Measurements from ENCODE around the gene CARD16. TPM values are rescaled to one million over a fixed set of nuclear protein-coding genes. Genes with fewer than 3 reads are reported as not detected.
A peak's percentile ranks its signal among the peaks of the same experiment; 100 is the strongest.
"Not testable (repeated sequence)": the region's sequence is repeated elsewhere in the genome, so short reads cannot be mapped to it uniquely, and the experiment has no call there.

Gene CARD16
- total RNA-seq (2022) (14.0 and 14.4 TPM in 2 replicates), Bru-seq, nascent RNA (percentile 29 among the genes with signal in this experiment), BruChase-seq, experiment 1, labeled RNA remaining after a 6-hour chase (percentile 24 among the genes with signal in this experiment), BruChase-seq, experiment 2, labeled RNA remaining after a 2-hour chase (percentile 23 among the genes with signal in this experiment)
- long read RNA-seq, transcript CARD16-201 (4 exons, 613 nt): major isoform, 15 of 28 reads
- long read RNA-seq, transcript CARD16-202 (3 exons, 686 nt): minor isoform, 7 of 28 reads
- long read RNA-seq, partial matches to known transcripts: 4 of 28 reads
- long read RNA-seq, other reads (novel, unspliced or antisense): 2 of 28 reads

- POLR2A ChIA-PET: interaction anchor here (1.2 to 1.9 kb wide), 4 partner anchors 9 to 77 kb away, joined by 4 to 14 read pairs (median 5); partner anchors contain the start of genes CASP1 and CASP4
- peak within 1 kb of the TSS; percentile 78 for H3K4me3 Mint-ChIP-seq (ENCODE audit: unreplicated experiment)
- H3K36me3 Mint-ChIP-seq (ENCODE audit: insufficient read depth, unreplicated experiment); H3K9me3 Mint-ChIP-seq (ENCODE audit: unreplicated experiment); H3K27me3 Mint-ChIP-seq (ENCODE audit: insufficient read depth, unreplicated experiment); CTCF ChIA-PET; BruUV-seq (replicated peaks): not testable (repeated sequence)
- peak; percentile 83 for DNase-seq (ENCODE audit: unreplicated experiment)
- intact Hi-C loops (cut with micrococcal nuclease): loop anchor here (10.0 kb wide), 1 partner anchor 90 kb away; the partner anchor contains the start of gene CARD18
- peaks cover 64% of the 10 kb centered on the region for H3K4me1 Mint-ChIP-seq (ENCODE audit: insufficient read depth, unreplicated experiment)
- H3K27ac Mint-ChIP-seq (ENCODE audit: low read depth, unreplicated experiment): peak within 1 kb of the TSS; percentile 93
Observed at GRCh38 chr11:105044557-105045524, at the start of gene CARD16. Gene CARD16, minus strand, starts transcription at chr11:105045335. Its CDS starts 38 bp downstream, at chr11:105045297.

- Mint-ChIP-seq H3K4me1 (ENCODE audit: insufficient read depth, unreplicated experiment) (peaks cover 15% of the 10 kb centered on the region), H3K27ac (ENCODE audit: low read depth, unreplicated experiment) (peak overlapping the region; percentile 92), H3K9me3 (ENCODE audit: unreplicated experiment) (no peaks in the 10 kb centered on the region), H3K27me3 (ENCODE audit: insufficient read depth, unreplicated experiment) (no peaks in the 10 kb centered on the region), H3K36me3 (ENCODE audit: insufficient read depth, unreplicated experiment) (no peaks in the 10 kb centered on the region), H3K4me3 (ENCODE audit: unreplicated experiment) (peak overlapping the region; percentile 50)
- intact Hi-C loops (cut with micrococcal nuclease): no loop called here
- DNase-seq (ENCODE audit: unreplicated experiment): peak; percentile 38
- TF ChIP-seq, protein P1, sequence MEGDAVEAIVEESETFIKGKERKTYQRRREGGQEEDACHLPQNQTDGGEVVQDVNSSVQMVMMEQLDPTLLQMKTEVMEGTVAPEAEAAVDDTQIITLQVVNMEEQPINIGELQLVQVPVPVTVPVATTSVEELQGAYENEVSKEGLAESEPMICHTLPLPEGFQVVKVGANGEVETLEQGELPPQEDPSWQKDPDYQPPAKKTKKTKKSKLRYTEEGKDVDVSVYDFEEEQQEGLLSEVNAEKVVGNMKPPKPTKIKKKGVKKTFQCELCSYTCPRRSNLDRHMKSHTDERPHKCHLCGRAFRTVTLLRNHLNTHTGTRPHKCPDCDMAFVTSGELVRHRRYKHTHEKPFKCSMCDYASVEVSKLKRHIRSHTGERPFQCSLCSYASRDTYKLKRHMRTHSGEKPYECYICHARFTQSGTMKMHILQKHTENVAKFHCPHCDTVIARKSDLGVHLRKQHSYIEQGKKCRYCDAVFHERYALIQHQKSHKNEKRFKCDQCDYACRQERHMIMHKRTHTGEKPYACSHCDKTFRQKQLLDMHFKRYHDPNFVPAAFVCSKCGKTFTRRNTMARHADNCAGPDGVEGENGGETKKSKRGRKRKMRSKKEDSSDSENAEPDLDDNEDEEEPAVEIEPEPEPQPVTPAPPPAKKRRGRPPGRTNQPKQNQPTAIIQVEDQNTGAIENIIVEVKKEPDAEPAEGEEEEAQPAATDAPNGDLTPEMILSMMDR (IDR thresholded peaks at IDR 0.05; ENCODE audit: unreplicated experiment): no peak
- ChIA-PET POLR2A (interaction anchor here (1.2 kb wide), 1 partner anchor 13 kb away, joined by 3 read pairs; no protein-coding TSS in a partner anchor), CTCF (interaction anchor here (0.7 kb wide), 1 partner anchor 12 kb away, joined by 3 read pairs; no protein-coding TSS in a partner anchor)
- BruUV-seq (replicated peaks): no TSS peak
Observed at GRCh38 chr11:105092256-105093239, 47.4 kb upstream of the CARD16 start.

DNA sequence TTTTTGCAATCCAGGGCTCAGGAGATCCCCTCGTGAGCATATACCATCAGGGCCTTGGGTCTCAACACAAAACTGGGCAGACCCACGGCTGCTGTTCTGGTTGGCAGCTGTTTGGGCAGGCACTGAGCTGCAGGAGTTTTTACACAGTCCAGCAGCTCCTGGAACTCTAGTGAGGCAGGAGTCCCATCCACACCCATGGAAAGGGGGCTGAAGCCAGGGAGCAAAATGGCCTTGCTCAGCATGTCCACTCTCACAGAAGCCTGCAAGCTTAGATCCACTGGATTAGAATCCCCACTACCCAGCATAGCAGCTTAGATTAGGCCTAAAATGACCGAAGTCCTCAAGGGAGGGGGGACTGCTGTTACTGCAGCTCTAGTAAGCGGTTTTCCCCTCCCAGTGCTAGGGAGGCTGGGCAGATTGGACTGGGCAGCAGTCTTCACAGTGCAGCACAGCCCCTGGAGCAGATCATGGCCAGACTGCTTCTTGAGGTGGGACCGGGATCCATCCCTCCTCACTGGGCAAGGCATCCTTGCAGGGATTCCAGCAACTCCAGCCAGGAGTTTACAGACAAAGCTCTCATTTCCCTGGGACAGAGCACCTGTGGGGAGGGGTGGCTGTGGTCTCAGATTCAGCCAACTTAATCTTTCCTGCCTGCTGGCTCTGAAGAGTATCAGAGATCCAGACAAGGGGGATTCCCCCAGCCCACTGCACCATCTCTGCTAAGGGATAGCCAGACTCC, 36.4 kb upstream of the CARD16 start:
- no peaks in the 10 kb centered on the region for H3K36me3 Mint-ChIP-seq (ENCODE audit: insufficient read depth, unreplicated experiment)

DNA sequence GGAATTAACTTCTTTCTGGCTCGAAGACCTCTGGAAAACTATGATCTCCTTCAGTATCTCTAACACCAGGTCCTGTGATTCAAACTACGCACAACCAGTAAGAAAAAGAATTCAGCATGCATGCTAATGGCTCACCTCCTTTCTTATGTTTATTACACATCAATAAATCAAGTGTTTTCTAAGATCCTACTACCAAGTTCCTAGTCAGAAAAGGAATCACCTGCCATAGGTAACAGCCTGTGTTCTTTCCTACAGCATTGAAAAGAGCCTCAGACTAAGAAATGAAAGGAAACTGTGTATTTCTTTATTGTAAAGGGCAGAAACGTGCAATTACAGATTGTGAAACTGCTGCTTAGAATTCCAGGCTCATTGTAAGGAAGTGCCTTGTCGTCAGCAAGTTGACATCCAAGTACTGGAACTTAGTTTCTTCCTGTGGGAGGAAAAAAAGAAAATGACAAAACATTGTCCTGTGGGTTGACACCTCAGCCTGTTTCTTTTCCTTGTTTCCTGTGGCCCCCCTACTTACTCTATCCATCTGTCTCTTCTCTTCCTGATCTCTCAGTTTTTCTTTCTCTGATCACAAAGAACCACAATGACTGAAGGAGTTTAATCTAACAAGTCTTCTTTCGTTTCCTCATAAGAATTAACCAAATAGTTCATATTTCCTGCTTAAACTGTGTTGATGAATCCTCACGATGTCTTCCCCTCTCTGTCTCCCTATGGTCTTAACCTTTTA, 35.2 kb upstream of the CARD16 start:
- POLR2A ChIA-PET; intact Hi-C loops (cut with micrococcal nuclease); H3K27me3 Mint-ChIP-seq (ENCODE audit: insufficient read depth, unreplicated experiment): not testable (repeated sequence)

More for the DNA sequence above, 36.4 kb upstream of the CARD16 start:
- Mint-ChIP-seq H3K9me3 (ENCODE audit: unreplicated experiment) (no peaks in the 10 kb centered on the region), H3K4me3 (ENCODE audit: unreplicated experiment) (no peak overlapping the region), H3K4me1 (ENCODE audit: insufficient read depth, unreplicated experiment) (peaks cover 23% of the 10 kb centered on the region), H3K27ac (ENCODE audit: low read depth, unreplicated experiment) (no peak overlapping the region), H3K27me3 (ENCODE audit: insufficient read depth, unreplicated experiment) (no peaks in the 10 kb centered on the region)
- intact Hi-C loops (cut with micrococcal nuclease): no loop called here
- TF ChIP-seq, protein P1 (IDR thresholded peaks at IDR 0.05; ENCODE audit: unreplicated experiment): no peak
- ChIA-PET CTCF (interaction anchor here (0.6 to 1.2 kb wide), 2 partner anchors 12 to 496 kb away, joined by 3 to 4 read pairs; no protein-coding TSS in a partner anchor), POLR2A (no interaction called here)
- no peak for DNase-seq (ENCODE audit: unreplicated experiment)
- BruUV-seq (replicated peaks): no TSS peak

More for the DNA sequence above, 35.2 kb upstream of the CARD16 start:
- H3K9me3 Mint-ChIP-seq (ENCODE audit: unreplicated experiment); H3K36me3 Mint-ChIP-seq (ENCODE audit: insufficient read depth, unreplicated experiment); H3K4me3 Mint-ChIP-seq (ENCODE audit: unreplicated experiment); DNase-seq (ENCODE audit: unreplicated experiment); BruUV-seq (replicated peaks); CTCF ChIA-PET; H3K27ac Mint-ChIP-seq (ENCODE audit: low read depth, unreplicated experiment): not testable (repeated sequence)
- peaks cover 23% of the 10 kb centered on the region for H3K4me1 Mint-ChIP-seq (ENCODE audit: insufficient read depth, unreplicated experiment)
